IMR-90 (cell line): Measurements from ENCODE around the gene TBATA. TPM values are rescaled to one million over a fixed set of nuclear protein-coding genes. Genes with fewer than 3 reads are reported as not detected.

Experiments used
- ATAC-seq: fragments of 200-7000 bp; cut with Tn5 transposase; 2 replicates; pipeline ENCODE4 v1.9.1; 2020; ENCODE audit warnings: low read depth, mild to moderate bottlenecking, moderate library complexity
- BruUV-seq: library from RNA; stranded (reverse); fragments of 400-500 nt; replicated peaks from 2 replicates; lab custom pipeline; 2021; lab: Mats Ljungman, UMichigan
- CTCF ChIA-PET: fragments of 300-600 bp; formaldehyde crosslinking; extraction: SDS; loops from one replicate; lab custom pipeline; 2021; ENCODE audit warnings: antibody characterized with exemption; lab: Yijun Ruan, JAX
- POLR2A ChIA-PET: fragments of 300-600 bp; sonication (Branson Sonifier 250); formaldehyde crosslinking; loops from one replicate; lab custom pipeline; 2022; ENCODE audit warnings: antibody characterized with exemption; ENCODE audit not compliant: unreplicated experiment; lab: Charles Lee
- DNase-seq: peaks from one replicate; pipeline ENCODE4 v3.0.0; 2013
- H2AFZ ChIP-seq: replicated peaks from 2 replicates; pipeline ENCODE3; 2013; ENCODE audit warnings: low read length, mild to moderate bottlenecking; ENCODE audit not compliant: poor library complexity
- H2AK5ac ChIP-seq: 2 replicates; pipeline ENCODE4 v1.6.1; 2013; ENCODE audit warnings: low read depth, low read length, inconsistent platforms
- H2AK9ac ChIP-seq: replicated peaks from 2 replicates; pipeline ENCODE3; 2013; ENCODE audit warnings: mild to moderate bottlenecking, low read depth, low read length, moderate library complexity; ENCODE audit not compliant: poor library complexity
- H2BK120ac ChIP-seq: 2 replicates; pipeline ENCODE4 v1.6.1; 2013; ENCODE audit warnings: low read depth, low read length, inconsistent platforms
- H2BK15ac ChIP-seq: 3 replicates; pipeline ENCODE4 v1.6.1; 2013; ENCODE audit warnings: low read depth, low read length, inconsistent platforms
- H2BK20ac ChIP-seq: 2 replicates; pipeline ENCODE4 v1.6.1; 2013; ENCODE audit warnings: low read depth, mild to moderate bottlenecking, inconsistent platforms, low read length, moderate library complexity
- H2BK5ac ChIP-seq: 2 replicates; pipeline ENCODE4 v1.6.1; 2013; ENCODE audit warnings: mild to moderate bottlenecking, low read depth, low read length, inconsistent platforms; ENCODE audit not compliant: poor library complexity, severe bottlenecking
- H3K14ac ChIP-seq: replicated peaks from 2 replicates; pipeline ENCODE4 v1.6.1; 2013; ENCODE audit warnings: low read depth, low read length, inconsistent platforms
- H3K18ac ChIP-seq: 2 replicates; pipeline ENCODE4 v1.6.1; 2013; ENCODE audit warnings: low read depth, low read length, control low read depth
- H3K23ac ChIP-seq: 2 replicates; pipeline ENCODE4 v1.6.1; 2013; ENCODE audit warnings: low read depth, low read length, inconsistent platforms
- H3K27ac ChIP-seq: 2 replicates; pipeline ENCODE4 v1.5.1; 2013; ENCODE audit warnings: mild to moderate bottlenecking, control low read depth, low read length; ENCODE audit not compliant: insufficient read depth
- H3K27me3 ChIP-seq: 2 replicates; pipeline ENCODE4 v1.6.1; 2013; ENCODE audit warnings: low read length; ENCODE audit not compliant: control insufficient read depth, insufficient read depth
- H3K36me3 ChIP-seq: 2 replicates; pipeline ENCODE4 v1.6.1; 2013; ENCODE audit warnings: low read length, mixed read lengths; ENCODE audit not compliant: control insufficient read depth, insufficient read depth
- H3K4ac ChIP-seq: 2 replicates; pipeline ENCODE4 v1.6.1; 2013; ENCODE audit warnings: low read depth, low read length, inconsistent platforms
- H3K4me1 ChIP-seq: 2 replicates; pipeline ENCODE4 v1.6.1; 2013; ENCODE audit warnings: low read length, mixed read lengths; ENCODE audit not compliant: control insufficient read depth, insufficient read depth
- H3K4me2 ChIP-seq: 2 replicates; pipeline ENCODE4 v1.6.1; 2013; ENCODE audit warnings: low read depth, mild to moderate bottlenecking, control low read depth, low read length, moderate library complexity
- H3K4me3 ChIP-seq: 2 replicates; pipeline ENCODE4 v1.5.1; 2013; ENCODE audit warnings: low read depth, mild to moderate bottlenecking, control low read depth, low read length, moderate library complexity; ENCODE audit not compliant: insufficient read depth
- H3K56ac ChIP-seq: 2 replicates; pipeline ENCODE4 v1.6.1; 2013; ENCODE audit warnings: low read length, inconsistent platforms; ENCODE audit not compliant: insufficient read depth; ENCODE audit errors: extremely low read depth
- H3K79me1 ChIP-seq, 2 experiments: 2 replicates each; pipeline ENCODE4 v1.6.1; 2013; ENCODE audit warnings: low read length in 2 of 2, inconsistent platforms in 1 of 2, low read depth in 1 of 2
- H3K9ac ChIP-seq: 2 replicates; pipeline ENCODE4 v1.6.1; 2013; ENCODE audit warnings: low read depth, low read length, control low read depth
- H3K9me1 ChIP-seq: 2 replicates; pipeline ENCODE4 v1.6.1; 2013; ENCODE audit warnings: low read length, inconsistent platforms; ENCODE audit not compliant: insufficient read depth
- H3K9me3 ChIP-seq: 2 replicates; pipeline ENCODE4 v1.6.1; 2013; ENCODE audit warnings: low read length; ENCODE audit not compliant: control insufficient read depth, insufficient read depth
- H4K20me1 ChIP-seq: 2 replicates; pipeline ENCODE4 v1.6.1; 2013; ENCODE audit warnings: low read length, inconsistent platforms; ENCODE audit not compliant: insufficient read depth
- H4K5ac ChIP-seq: 2 replicates; pipeline ENCODE4 v1.6.1; 2013; ENCODE audit warnings: mild to moderate bottlenecking, low read depth, low read length, control low read depth
- H4K8ac ChIP-seq, 2 experiments: 2 replicates each; pipeline ENCODE4 v1.6.1; 2013; ENCODE audit warnings: low read depth in 2 of 2, low read length in 2 of 2, control low read depth in 1 of 2, inconsistent platforms in 1 of 2
- H4K91ac ChIP-seq: 2 replicates; pipeline ENCODE4 v1.6.1; 2013; ENCODE audit warnings: low read depth, low read length, inconsistent platforms; ENCODE audit not compliant: insufficient read depth
- CEBPB ChIP-seq: IDR thresholded peaks from 2 replicates; pipeline ENCODE4 v1.6.1; 2012; ENCODE audit warnings: low read depth, low read length, improper control_type of control experiment
- CTCF ChIP-seq: conservative IDR thresholded peaks from 2 replicates; pipeline ENCODE4 v1.5.1; 2012; ENCODE audit warnings: mild to moderate bottlenecking, low read depth, low read length, improper control_type of control experiment
- ELK1 ChIP-seq: fragments of 150-350 bp; IDR thresholded peaks from 2 replicates; pipeline ENCODE4 v1.6.1; 2016; ENCODE audit warnings: low read depth, mild to moderate bottlenecking, low read length, moderate library complexity, borderline replicate concordance
- MAFK ChIP-seq: IDR thresholded peaks from 2 replicates; pipeline ENCODE4 v1.6.1; 2012; ENCODE audit warnings: low read depth, low read length, improper control_type of control experiment
- POLR2A ChIP-seq: IDR thresholded peaks from 2 replicates; pipeline ENCODE4 v1.6.1; 2012; ENCODE audit warnings: mild to moderate bottlenecking, low read depth, low read length
- RAD21 ChIP-seq: IDR thresholded peaks from 2 replicates; pipeline ENCODE4 v1.6.1; 2012; ENCODE audit warnings: low read length, improper control_type of control experiment
- RCOR1 ChIP-seq: IDR thresholded peaks from 2 replicates; pipeline ENCODE4 v1.6.1; 2012; ENCODE audit warnings: mild to moderate bottlenecking, low read length, improper control_type of control experiment; ENCODE audit not compliant: insufficient replicate concordance
- SMC3 ChIP-seq: fragments of 150-350 bp; IDR thresholded peaks from 2 replicates; pipeline ENCODE4 v1.6.1; 2016; ENCODE audit warnings: low read depth, mild to moderate bottlenecking, antibody characterized with exemption, low read length, moderate library complexity
- WGBS, 2 experiments: methylation state at CpG; one replicate each; pipeline versions ENCODE4 v1.1.5 to v1.1.7; 2013; ENCODE audit warnings: missing lambda C conversion rate in 2 of 2; ENCODE audit not compliant: insufficient read length in 1 of 2; ENCODE audit errors: extremely low coverage in 2 of 2; 5-methylcytosine and 5-hydroxymethylcytosine counted together
- dilution Hi-C: fragments of 300-500 bp; cut with HindIII; formaldehyde crosslinking; loops from one replicate; pipeline ENCODE4 v1.14.3; 2018; ENCODE audit warnings: low sequenced_read_pairs; ENCODE audit not compliant: unreplicated experiment
- in situ Hi-C: fragments of 300-500 bp; cut with MboI; formaldehyde crosslinking; loops from 3 replicates; pipeline ENCODE4 v1.14.3; 2019; ENCODE audit warnings: low sequenced_read_pairs, inconsistent platforms, mixed read lengths
- intact Hi-C: fragments of 100-400 bp; cut with micrococcal nuclease; formaldehyde crosslinking; loops from 2 replicates; pipeline ENCODE4 v1.10.0; 2022
- polyA plus RNA-seq, 3 experiments: library from polyadenylated mRNA; depleted of rRNA; stranded (reverse); fragments of >200 nt; gene quantifications; 2 replicates each; pipeline ENCODE4 v1.2.3, GENCODE V29; 2012; ENCODE audit warnings: low replicate concordance in 1 of 3
- total RNA-seq: library from RNA; depleted of rRNA; stranded (reverse); fragments of >200 nt; gene quantifications from 2 replicates; pipeline ENCODE4 v1.2.3, GENCODE V29; 2012

Gene TBATA
- total and polyA plus RNA-seq, 2 of the 4 experiments (the other 2 are of a cell fraction), result not detected

GRCh38 chr10:70761031-70761601, 24.1 kb downstream of the TBATA start:
- dilution Hi-C loops, result no loop called here
- H3K23ac ChIP-seq, result no peak overlapping the region
- ChIA-PET POLR2A (no interaction called here), CTCF (interaction anchor here (1.0 kb wide), 1 partner anchor 185 kb away, joined by 4 read pairs; no protein-coding TSS in a partner anchor)
- H2BK15ac ChIP-seq, result no peak overlapping the region
- no peaks in the 10 kb centered on the region for H4K20me1 ChIP-seq
- no peak overlapping the region for H4K91ac ChIP-seq
- H3K4me1 ChIP-seq, result no peaks in the 10 kb centered on the region
- H2AFZ ChIP-seq, result no peak overlapping the region
- H3K4me3 ChIP-seq, result no peak overlapping the region
- no peaks in the 10 kb centered on the region for H3K36me3 ChIP-seq
- H2BK120ac ChIP-seq, result no peak overlapping the region
- H2AK5ac ChIP-seq, result no peak overlapping the region
- no peak overlapping the region for H3K4ac ChIP-seq
- BruUV-seq, result no TSS peak
- H3K4me2 ChIP-seq, result no peak overlapping the region
- H2BK5ac ChIP-seq, result no peak overlapping the region
- H3K79me1 ChIP-seq, result no peaks in the 10 kb centered on the region
- H3K9me1 ChIP-seq, result no peaks in the 10 kb centered on the region
- intact Hi-C loops, result no loop called here
- 60% methylated on average over 1 of the region's 7 CpGs; no CpG with 5 or more reads in 1 of the 2 experiments for WGBS, 2 experiments
- no peak overlapping the region for H2BK20ac ChIP-seq
- peaks cover 35% of the 10 kb centered on the region for H3K27me3 ChIP-seq
- H3K56ac ChIP-seq, result no peak overlapping the region
- no peak overlapping the region for H3K14ac ChIP-seq
- no peak overlapping the region for H4K5ac ChIP-seq
- no peak overlapping the region for H2AK9ac ChIP-seq
- no peak overlapping the region for H4K8ac ChIP-seq
- in situ Hi-C loops, result loop anchor here (5.0 kb wide), 2 partner anchors 214 to 299 kb away; no protein-coding TSS in a partner anchor
- peaks cover 4% of the 10 kb centered on the region; the same call in 1 of the 2 replicates for H3K9me3 ChIP-seq
- H3K27ac ChIP-seq, result no peak overlapping the region
- no peak for DNase-seq
- H3K9ac ChIP-seq, result no peak overlapping the region
- 0 out of 2 replicates have a peak, but pooled peaks have one; percentile 44 for ATAC-seq
- H3K18ac ChIP-seq, result no peak overlapping the region
- TF ChIP-seq MAFK, result no peak
- TF ChIP-seq ELK1, result no peak
- peak; percentile 21; the same call in 1 of the 2 replicates for TF ChIP-seq SMC3
- TF ChIP-seq CTCF, result peak; percentile 25; the same call in 1 of the 2 replicates
- TF ChIP-seq CEBPB, result no peak
- no peak for TF ChIP-seq RCOR1
- peak; percentile 36 for TF ChIP-seq RAD21
- TF ChIP-seq POLR2A, result no peak
